GM10266 (cell line): ENCODE measurements around the gene RAB3IL1.
A peak's percentile ranks its signal among the peaks of the same experiment; 100 is the strongest.

ENCODE experiments used
- DNase-seq: peaks from one replicate; pipeline ENCODE4 v3.0.0; 2012; ENCODE audit errors: extremely low spot score
- CTCF ChIP-seq: IDR thresholded peaks from 2 replicates; pipeline ENCODE4 v1.5.1; 2012; ENCODE audit warnings: mild to moderate bottlenecking, low read depth; ENCODE audit not compliant: control insufficient read depth, insufficient read depth; ENCODE audit errors: missing control alignments

RAB3IL1 gene

GRCh38 chr11:61899146-61899841 lies 18.1 kb downstream of the RAB3IL1 start:
- DNase-seq, result peak; percentile 93
- TF ChIP-seq CTCF, result peak; percentile 100

DNA sequence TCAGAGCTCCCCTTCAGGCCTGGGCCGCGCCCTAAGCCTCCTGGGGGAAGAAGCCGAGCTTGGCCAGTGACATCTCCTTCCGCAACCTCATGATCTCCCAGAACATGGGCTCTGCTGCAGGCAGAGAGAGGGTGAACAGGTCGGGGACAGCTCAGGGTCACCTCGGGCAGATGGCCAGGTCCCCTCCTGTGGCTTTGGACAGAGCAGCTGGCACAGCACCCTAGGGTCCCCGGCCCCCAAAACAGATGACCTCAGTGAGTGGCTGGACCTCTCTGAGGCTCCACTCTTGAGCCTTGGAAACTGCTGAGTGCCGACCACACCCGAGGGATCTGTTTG lies 19.2 kb downstream of the RAB3IL1 start:
- TF ChIP-seq CTCF, result no peak
- no peak for DNase-seq

DNA sequence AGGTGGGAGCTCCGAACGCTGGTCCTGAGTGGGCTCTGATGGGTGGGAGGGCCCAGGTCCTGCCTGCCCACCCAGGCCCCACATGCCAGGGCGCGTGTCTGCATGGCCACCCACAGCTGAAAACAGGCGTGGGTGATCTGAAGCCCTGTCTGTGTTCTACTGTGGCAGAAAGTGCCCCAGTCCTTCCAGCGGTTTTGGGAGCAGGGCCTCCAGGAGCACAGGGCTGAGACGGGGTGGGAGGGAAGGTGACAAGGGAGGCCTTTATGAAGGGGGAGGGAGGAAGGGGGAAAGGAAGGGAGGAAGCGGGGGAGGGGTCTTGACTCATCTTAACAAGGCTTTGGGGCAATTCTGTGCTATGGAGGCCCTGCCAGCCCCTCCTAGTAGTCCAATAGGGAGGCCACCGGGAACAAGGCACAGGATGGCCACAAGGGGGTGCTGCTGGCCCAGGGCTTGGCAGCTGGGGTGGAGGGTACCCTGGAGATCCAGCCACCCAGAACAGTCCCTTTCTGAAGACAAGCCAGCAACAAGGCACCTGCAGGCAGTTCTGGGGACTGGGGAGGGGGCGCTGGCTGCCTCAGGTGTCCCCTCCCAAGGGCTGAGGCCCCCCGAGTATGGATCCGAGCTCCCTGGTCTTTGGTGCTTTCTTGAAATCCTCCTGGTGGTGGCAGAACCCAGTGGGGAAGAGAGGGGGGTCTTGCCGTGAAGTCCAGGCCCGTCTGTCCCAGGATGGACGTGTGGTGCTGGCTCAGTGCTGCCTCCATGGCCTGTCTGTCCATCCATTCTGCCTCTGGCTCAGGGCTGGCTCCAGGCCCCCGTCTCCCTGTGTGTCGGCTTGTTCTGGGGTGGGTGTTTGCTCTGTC lies 19.7 kb downstream of the RAB3IL1 start:
- peak; percentile 89 for TF ChIP-seq CTCF

DNA sequence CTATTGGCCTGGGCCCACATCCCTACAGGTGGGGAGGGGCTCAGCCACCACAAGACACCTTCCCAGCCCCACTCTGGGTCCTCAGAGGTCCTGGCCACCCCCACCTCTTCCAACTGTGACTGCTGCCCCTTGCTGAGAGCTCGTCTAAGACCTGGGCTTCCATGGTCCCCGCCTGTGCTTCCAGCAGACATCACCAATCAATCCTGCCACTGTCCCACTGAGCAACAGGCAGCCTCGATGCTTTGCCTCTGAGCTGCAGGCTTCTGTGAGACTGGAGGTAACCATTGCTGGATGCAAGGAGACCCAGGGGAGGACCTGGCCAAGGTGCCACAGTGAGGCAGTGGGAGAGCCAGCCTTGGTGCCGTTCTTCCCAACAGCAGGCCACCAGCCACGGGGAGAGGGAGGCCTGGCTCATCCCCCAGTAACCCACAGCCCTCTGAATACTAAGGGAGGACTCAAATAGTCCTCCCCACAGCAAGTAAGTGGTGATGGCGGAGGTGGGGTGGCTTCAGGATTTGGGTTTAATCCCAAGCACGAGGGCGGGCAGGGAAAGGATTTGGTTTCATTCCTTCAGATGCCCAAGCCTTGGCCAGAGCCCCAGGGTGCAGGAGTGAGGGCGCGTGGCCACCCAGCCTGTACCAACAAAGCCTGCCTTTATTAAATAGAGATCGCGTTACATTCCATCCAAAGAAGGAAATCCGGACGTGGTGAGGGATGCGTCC lies 20.5 kb downstream of the RAB3IL1 start:
- TF ChIP-seq CTCF, result no peak

More for the DNA sequence above, 19.7 kb downstream of the RAB3IL1 start:
- peak; percentile 88 for DNase-seq

GRCh38 chr11:61895718-61896059 lies 21.7 kb downstream of the RAB3IL1 start:
- no peak for DNase-seq
- no peak for TF ChIP-seq CTCF

More for the DNA sequence above, 20.5 kb downstream of the RAB3IL1 start:
- no peak for DNase-seq

- no peak for DNase-seq
- TF ChIP-seq CTCF, result no peak
Measured at GRCh38 chr11:61895046-61895717, 22.2 kb downstream of the RAB3IL1 start.
